Natural killer cell (primary cell): Measurements from ENCODE around the gene BRI3BP. TPM values are rescaled to one million over a fixed set of nuclear protein-coding genes. Genes with fewer than 3 reads are reported as not detected.

Experiments
- ATAC-seq, 3 donors: fragments of 150-1000 bp in 2 of 3; fragments of 200-7000 bp in 1 of 3; cut with Tn5 transposase; 1 replicate in 1 of 3; 2 replicates in 2 of 3; pipeline ENCODE4 v1.10.0; 2021; ENCODE audit warnings: mild to moderate bottlenecking in 2 of 3, moderate library complexity in 2 of 3
- DNase-seq, 2 donors: peaks; one replicate each; pipeline versions ENCODE4 v3.0.0 to v3.0.0-alpha.2; 2013 to 2021; ENCODE audit warnings: mixed read lengths in 1 of 2
- H3K27ac ChIP-seq: one replicate; pipeline ENCODE4 v1.5.1; 2013; ENCODE audit warnings: mild to moderate bottlenecking, low read length
- H3K27me3 ChIP-seq: one replicate; pipeline ENCODE4 v1.6.1; 2013; ENCODE audit warnings: low read length; ENCODE audit not compliant: control insufficient read depth, insufficient read depth
- H3K36me3 ChIP-seq: one replicate; pipeline ENCODE4 v1.6.1; 2013; ENCODE audit warnings: low read length; ENCODE audit not compliant: control insufficient read depth, insufficient read depth
- H3K4me1 ChIP-seq: one replicate; pipeline ENCODE4 v1.6.1; 2013; ENCODE audit warnings: low read length; ENCODE audit not compliant: control insufficient read depth, insufficient read depth
- H3K4me3 ChIP-seq: one replicate; pipeline ENCODE4 v1.5.1; 2013; ENCODE audit warnings: low read length
- H3K9me3 ChIP-seq: one replicate; pipeline ENCODE4 v1.6.1; 2013; ENCODE audit warnings: low read length; ENCODE audit not compliant: control insufficient read depth, insufficient read depth
- H3K27ac Mint-ChIP-seq, 2 donors: one replicate each; pipeline ENCODE4 v1.8.0; 2022; ENCODE audit warnings: mild to moderate bottlenecking in 2 of 2, mixed read lengths in 2 of 2, moderate library complexity in 1 of 2
- H3K27me3 Mint-ChIP-seq, 2 donors: one replicate each; pipeline ENCODE4 v1.8.0; 2022; ENCODE audit warnings: low read depth in 2 of 2, mixed read lengths in 2 of 2
- H3K36me3 Mint-ChIP-seq: one replicate; pipeline ENCODE4 v1.8.0; 2022; ENCODE audit warnings: mixed read lengths
- H3K4me1 Mint-ChIP-seq, 2 donors: one replicate each; pipeline ENCODE4 v1.8.0; 2022; ENCODE audit warnings: mixed read lengths in 2 of 2
- H3K4me3 Mint-ChIP-seq: one replicate; pipeline ENCODE4 v1.8.0; 2022; ENCODE audit warnings: mild to moderate bottlenecking, moderate library complexity, mixed read lengths
- H3K9me3 Mint-ChIP-seq, 2 donors: one replicate each; pipeline ENCODE4 v1.8.0; 2022; ENCODE audit warnings: mixed read lengths in 2 of 2
- WGBS: methylation state at CpG from one replicate; pipeline ENCODE4 v1.1.7; 2013; ENCODE audit warnings: missing lambda C conversion rate; ENCODE audit not compliant: insufficient coverage; 5-methylcytosine and 5-hydroxymethylcytosine counted together
- intact Hi-C: fragments of 100-400 bp; cut with micrococcal nuclease; formaldehyde crosslinking; loops from one replicate; pipeline ENCODE4 v1.14.2; 2022
- total RNA-seq, 4 donors: library from RNA; stranded (reverse); fragments of 120-200 nt in 1 of 4; gene quantifications; one replicate each; pipeline versions ENCODE4 v1.2.3 to v1.2.4, GENCODE V29; 2013 to 2022
- TF ChIP-seq, protein P1 (sequence below): fragments of 200-600 bp; IDR thresholded peaks from one replicate; pipeline ENCODE4 v1.8.0; 2022; ENCODE audit warnings: antibody characterized with exemption

Gene BRI3BP
- total RNA-seq, 3 donors from 2014 or later (not counting 1 experiment from before 2014, with no cell fraction given), result 4.2 to 6.8 (median 5.4) TPM

DNA sequence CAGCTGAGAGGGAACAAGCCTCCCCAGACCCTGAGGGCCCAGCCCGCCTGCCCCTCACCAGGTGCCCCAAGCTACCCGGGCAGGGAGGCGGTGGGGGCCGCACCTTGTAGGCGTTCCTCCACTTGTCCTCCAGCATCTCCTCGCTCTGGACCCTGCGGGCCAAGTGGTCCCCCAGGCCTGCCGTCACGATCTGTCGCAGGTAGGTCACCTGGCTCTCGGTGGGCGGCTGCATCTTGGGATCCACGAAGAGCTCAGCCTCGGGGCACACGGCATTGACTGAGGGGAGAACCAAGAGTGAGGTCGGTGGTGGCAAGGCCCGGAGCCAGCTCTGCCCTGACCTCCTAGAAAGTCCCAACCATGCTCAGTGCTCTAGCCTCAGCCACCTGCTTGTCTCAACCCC is 41.1 kb upstream of the BRI3BP start:
- Histone ChIP-seq H3K36me3 (peaks cover 66% of the 10 kb centered on the region), H3K27ac (no peak overlapping the region), H3K4me3 (no peak overlapping the region), H3K27me3 (no peaks in the 10 kb centered on the region), H3K4me1 (no peaks in the 10 kb centered on the region), H3K9me3 (no peaks in the 10 kb centered on the region)
- ATAC-seq (no peak), DNase-seq (no peak)
- no peaks in the 10 kb centered on the region for H3K4me1 Mint-ChIP-seq
- H3K27ac Mint-ChIP-seq, result no peak overlapping the region
- intact Hi-C loops, result no loop called here
- 92% methylated on average over 17 of the region's 17 CpGs for WGBS
- H3K4me3 Mint-ChIP-seq, result no peak overlapping the region
- H3K9me3 Mint-ChIP-seq, result no peaks in the 10 kb centered on the region
- H3K27me3 Mint-ChIP-seq, result no peaks in the 10 kb centered on the region
- TF ChIP-seq, protein P1, sequence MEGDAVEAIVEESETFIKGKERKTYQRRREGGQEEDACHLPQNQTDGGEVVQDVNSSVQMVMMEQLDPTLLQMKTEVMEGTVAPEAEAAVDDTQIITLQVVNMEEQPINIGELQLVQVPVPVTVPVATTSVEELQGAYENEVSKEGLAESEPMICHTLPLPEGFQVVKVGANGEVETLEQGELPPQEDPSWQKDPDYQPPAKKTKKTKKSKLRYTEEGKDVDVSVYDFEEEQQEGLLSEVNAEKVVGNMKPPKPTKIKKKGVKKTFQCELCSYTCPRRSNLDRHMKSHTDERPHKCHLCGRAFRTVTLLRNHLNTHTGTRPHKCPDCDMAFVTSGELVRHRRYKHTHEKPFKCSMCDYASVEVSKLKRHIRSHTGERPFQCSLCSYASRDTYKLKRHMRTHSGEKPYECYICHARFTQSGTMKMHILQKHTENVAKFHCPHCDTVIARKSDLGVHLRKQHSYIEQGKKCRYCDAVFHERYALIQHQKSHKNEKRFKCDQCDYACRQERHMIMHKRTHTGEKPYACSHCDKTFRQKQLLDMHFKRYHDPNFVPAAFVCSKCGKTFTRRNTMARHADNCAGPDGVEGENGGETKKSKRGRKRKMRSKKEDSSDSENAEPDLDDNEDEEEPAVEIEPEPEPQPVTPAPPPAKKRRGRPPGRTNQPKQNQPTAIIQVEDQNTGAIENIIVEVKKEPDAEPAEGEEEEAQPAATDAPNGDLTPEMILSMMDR, result no peak
- peaks cover 7% of the 10 kb centered on the region for H3K36me3 Mint-ChIP-seq

DNA sequence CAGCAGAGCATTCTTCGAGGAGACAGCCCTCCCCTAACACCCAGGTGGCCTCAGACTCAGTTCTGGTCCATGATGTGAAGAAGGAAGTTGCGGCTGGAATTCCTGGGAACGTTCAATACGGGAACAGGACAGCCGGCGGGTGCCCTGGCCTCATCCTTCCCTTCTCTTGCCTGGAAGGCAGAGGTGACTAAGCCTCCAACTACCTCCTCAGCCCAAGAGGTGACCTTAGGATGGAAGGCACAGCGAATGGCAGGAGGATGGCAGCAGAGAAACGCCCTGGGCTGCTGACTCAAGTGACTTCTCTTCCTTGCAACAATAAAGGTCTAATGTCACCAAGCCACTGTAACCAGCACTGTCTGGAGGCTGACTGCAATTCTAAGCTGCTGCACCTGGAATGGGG is 40.6 kb upstream of the BRI3BP start:
- Mint-ChIP-seq H3K9me3 (no peaks in the 10 kb centered on the region), H3K36me3 (peaks cover 7% of the 10 kb centered on the region), H3K27me3 (no peaks in the 10 kb centered on the region), H3K27ac (no peak overlapping the region), H3K4me1 (no peaks in the 10 kb centered on the region), H3K4me3 (no peak overlapping the region)
- Histone ChIP-seq H3K27me3 (no peaks in the 10 kb centered on the region), H3K4me3 (no peak overlapping the region), H3K36me3 (peaks cover 65% of the 10 kb centered on the region), H3K9me3 (no peaks in the 10 kb centered on the region), H3K4me1 (no peaks in the 10 kb centered on the region), H3K27ac (no peak overlapping the region)
- DNase-seq (no peak), ATAC-seq (no peak)
- intact Hi-C loops, result no loop called here
- TF ChIP-seq, protein P1, result no peak
- 65% methylated on average over 8 of the region's 8 CpGs for WGBS

DNA sequence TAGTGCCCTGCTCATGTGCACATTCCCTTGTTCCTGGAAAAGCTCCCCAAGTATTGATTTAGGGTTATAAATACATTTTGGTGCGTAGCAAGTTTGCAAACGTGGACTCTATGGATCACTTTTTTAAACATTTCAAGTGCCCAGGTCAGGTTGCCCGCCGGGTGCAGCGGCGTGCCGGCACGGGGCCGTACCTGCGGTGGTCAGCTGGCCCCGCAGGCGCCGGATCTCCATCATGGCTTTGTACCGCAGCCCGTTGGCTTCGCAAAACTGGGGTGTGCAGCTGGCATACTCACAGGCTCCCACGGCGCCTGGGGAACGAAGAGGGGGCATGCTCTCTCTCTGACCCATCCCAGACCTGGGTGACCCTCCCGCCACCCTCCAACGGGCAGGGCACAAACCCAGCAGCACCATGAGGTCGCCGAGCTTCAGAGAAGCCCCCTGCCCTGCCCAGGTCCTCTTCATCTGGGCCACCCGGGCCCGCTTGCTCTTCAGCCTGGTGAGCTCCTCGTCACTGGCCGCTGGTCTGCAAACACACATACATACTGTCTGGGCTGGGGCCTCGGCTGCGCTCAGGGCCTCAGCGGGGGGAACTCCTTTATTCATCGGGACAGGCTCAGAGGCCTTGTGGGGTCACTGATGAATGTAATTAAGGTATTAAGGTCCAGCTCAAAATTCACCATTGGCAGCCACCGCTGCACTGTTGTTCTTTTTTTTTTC is 39.6 kb upstream of the BRI3BP start:
- DNase-seq, result no peak
- Histone ChIP-seq H3K4me1 (no peaks in the 10 kb centered on the region), H3K36me3 (peaks cover 68% of the 10 kb centered on the region), H3K27me3 (no peaks in the 10 kb centered on the region), H3K9me3 (no peaks in the 10 kb centered on the region), H3K27ac (no peak overlapping the region), H3K4me3 (no peak overlapping the region)
- intact Hi-C loops, result no loop called here
- no peaks in the 10 kb centered on the region for H3K9me3 Mint-ChIP-seq
- TF ChIP-seq, protein P1, result no peak
- no peaks in the 10 kb centered on the region for H3K27me3 Mint-ChIP-seq
- no peak overlapping the region for H3K27ac Mint-ChIP-seq
- no peak for ATAC-seq
- no peak overlapping the region for H3K4me3 Mint-ChIP-seq
- peaks cover 7% of the 10 kb centered on the region for H3K36me3 Mint-ChIP-seq
- H3K4me1 Mint-ChIP-seq, result no peaks in the 10 kb centered on the region
- WGBS, result 96% methylated on average over 32 of the region's 32 CpGs

DNA sequence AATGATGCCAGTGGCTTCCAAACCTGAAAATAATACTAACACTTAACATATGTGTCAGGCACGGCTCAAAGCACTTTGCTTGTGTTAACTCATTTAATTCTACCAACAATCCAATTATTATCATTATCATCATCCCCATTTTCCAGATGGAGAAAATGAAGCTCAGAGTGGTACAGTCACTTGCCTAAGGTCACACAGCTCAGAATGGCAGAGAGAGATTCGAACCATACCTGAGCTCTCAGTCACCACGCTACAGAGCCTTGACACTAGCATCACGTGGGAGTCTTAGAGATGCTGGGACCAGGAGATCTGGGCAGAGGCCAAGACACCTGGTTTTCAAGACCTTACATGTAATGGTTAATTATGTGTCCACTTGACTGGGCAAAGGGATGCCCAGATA is 38.7 kb upstream of the BRI3BP start:
- ATAC-seq (no peak), DNase-seq (no peak)
- H3K36me3 ChIP-seq, result peaks cover 64% of the 10 kb centered on the region
- H3K9me3 ChIP-seq, result no peaks in the 10 kb centered on the region
- Mint-ChIP-seq H3K27me3 (no peaks in the 10 kb centered on the region), H3K4me3 (no peak overlapping the region), H3K4me1 (no peaks in the 10 kb centered on the region), H3K36me3 (peaks cover under 1% of the 10 kb centered on the region), H3K27ac (no peak overlapping the region), H3K9me3 (no peaks in the 10 kb centered on the region)
- intact Hi-C loops, result no loop called here
- no peak overlapping the region for H3K4me3 ChIP-seq
- H3K4me1 ChIP-seq, result no peaks in the 10 kb centered on the region
- H3K27me3 ChIP-seq, result no peaks in the 10 kb centered on the region
- H3K27ac ChIP-seq, result no peak overlapping the region
- WGBS, result 96% methylated on average over 4 of the region's 4 CpGs
- TF ChIP-seq, protein P1, result no peak
